Ramos (cell line): ENCODE data around the gene GPATCH2L.

Experiments used
- in situ Hi-C: fragments of 300-500 bp; cut with MboI; formaldehyde crosslinking; loops from one replicate; pipeline ENCODE4 v1.14.3; 2022; ENCODE audit warnings: low sequenced_read_pairs; ENCODE audit not compliant: unreplicated experiment

The GPATCH2L gene

GRCh38 chr14:76135722-76136121 lies 16.0 kb upstream of the GPATCH2L start:
- in situ Hi-C loops: no loop called here

DNA sequence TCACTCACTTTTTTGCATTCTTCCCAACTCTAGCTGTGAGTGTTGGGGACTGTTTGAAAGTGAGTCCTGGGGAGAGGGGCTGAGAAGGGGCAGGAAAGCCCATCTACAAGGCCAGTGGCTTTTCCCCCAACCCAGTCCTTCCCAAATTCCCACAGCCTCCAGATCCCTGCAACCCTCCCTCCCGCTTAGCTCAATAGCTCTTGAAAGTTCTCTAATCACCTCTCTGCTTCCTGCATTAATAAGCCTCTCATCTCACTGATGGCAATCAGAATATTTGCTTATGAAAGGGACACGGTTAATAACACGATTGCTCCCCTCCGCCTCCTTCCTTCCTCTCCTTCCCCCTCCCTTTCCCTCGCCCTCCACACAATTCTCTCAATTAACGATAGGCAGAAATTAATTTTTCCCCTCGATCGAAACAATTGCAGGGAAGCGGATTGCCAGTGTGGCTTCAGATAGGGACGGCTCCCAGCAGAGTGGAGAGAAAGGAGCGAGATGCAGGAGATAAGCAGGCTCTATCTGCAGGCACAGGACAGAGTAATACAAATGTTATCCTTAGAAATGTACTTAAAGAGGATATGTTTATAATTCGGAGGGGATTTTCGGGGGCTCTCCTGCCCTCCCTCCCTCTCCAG lies 15.1 kb upstream of the GPATCH2L start:
- in situ Hi-C loops: no loop called here

- in situ Hi-C loops: no loop called here
Measured at GRCh38 chr14:76138119-76138757, 13.5 kb upstream of the GPATCH2L start.

DNA sequence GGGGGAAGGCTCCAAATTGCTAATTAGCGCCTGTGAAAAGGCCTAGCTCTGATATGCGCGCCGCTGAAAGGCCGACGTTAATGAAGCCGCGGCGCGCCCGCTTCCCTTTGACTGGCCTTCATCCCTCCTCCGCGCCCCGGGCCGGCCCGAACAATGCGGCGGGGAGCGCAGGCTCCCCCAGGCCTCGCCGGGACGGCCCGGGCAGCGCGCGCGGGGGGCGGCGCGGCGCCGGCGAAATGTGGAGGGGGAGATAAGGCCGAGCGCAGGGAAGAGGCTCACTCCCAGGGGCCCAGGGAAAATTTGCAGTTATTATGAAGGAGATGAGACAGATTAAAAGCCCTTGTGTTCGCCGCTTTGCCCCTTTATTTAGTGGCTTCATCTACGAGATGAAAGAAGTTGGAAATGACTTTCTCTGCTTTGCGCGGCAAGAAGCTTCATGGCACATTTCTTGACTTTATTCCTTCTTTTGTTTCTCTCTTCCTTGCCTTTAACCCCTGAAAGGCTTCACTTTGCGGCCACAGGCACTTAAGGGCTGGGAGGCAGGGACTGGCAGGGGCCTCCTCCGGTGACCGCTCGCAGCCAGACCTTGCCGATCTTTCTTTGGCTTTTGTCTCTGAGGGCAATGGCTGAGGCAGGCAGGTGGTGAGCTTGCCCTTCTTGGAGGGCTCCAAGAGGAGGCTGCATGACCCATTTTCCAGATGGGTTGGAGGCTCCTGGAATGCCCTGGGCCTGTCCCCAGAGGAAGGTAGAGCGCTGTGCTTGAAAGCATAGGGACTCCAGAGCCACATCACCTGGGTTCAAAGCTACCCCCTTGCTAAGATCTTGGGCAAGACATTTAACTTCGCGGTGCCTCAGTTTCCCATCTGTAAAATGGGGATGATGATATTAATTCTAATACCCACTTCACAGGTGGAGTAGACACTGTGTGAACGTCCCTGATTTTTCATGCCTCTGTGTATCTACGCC lies 12.7 kb upstream of the GPATCH2L start:
- in situ Hi-C loops: no loop called here

GRCh38 chr14:76143642-76144041 lies 8.1 kb upstream of the GPATCH2L start:
- in situ Hi-C loops: no loop called here

DNA sequence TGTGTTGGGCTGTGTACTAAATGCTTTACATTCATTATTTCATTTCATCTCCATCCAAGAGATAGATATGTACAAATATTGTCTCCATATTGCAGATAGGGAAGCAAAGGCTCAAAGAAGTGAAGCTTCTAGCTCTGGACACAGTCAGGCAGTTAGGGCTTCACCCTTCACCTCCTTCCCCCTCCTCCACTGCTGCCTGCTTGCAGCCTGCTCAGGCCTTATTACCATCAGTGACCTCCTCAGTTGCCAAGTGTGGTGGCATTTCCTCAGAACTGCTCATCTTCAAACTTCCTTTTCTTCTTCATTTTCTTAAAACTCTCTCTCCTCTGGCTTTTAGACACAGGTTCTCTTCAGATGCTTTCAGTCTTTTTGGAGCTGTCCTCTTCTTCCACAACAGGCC lies 4.7 kb upstream of the GPATCH2L start:
- in situ Hi-C loops: no loop called here

DNA sequence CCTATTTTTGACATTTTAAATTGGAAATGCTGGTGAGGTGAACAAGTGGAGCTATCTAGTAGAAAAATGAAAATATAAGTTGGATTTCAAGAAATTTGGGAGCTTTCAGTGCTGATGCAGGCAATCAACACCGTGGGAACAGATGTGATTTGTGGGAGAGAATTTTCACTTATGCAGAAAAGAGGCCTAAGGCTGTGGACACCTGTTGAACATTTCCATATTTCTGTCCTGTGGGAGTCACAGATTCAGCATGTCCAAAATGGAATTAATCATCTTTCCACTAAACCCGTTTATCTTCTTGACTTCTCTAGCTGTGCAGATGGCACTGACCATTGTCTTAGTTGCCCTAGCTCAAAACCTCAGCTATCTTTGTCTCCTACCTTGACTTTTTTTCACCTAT lies 2.5 kb upstream of the GPATCH2L start:
- in situ Hi-C loops: no loop called here

DNA sequence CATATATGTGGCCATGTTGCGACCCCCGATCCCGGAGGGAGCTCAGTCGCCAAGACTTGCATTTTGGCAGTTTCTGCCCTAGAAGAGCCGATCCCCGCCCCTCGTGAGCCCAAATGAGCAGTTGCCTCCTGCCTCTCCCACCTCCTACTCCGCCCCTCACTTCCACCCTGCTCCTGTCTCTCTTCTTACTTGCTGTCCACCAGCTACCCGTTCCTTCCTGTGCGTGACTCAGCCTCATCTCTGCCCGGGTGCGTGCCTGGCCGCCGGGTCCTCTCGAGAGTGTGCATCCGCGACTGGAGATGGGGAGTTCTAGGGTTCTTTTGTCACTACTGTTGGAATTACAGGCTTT lies 585 bp downstream of the GPATCH2L start:
- in situ Hi-C loops: no loop called here

DNA sequence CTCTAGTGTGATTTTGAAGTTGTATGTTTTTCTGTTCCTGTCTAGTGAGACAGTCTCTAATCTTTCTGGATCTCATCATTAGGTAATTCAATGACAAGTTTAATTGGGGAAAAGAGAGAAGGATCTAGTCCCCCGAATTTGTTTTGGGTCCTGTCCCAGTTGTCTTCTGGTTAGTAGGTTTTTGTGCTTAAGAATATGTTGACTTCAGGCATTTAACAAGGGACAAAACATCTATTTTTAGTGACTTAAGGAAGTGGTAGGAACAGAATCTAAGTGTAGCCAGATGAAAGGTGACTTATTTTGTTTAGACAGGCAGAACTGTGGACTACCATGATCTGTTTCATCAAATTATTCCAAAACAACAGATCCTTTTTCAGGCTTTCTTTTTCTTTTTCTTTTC lies 2.2 kb downstream of the GPATCH2L start:
- in situ Hi-C loops: no loop called here

GRCh38 chr14:76154539-76155126 lies 2.9 kb downstream of the GPATCH2L start:
- in situ Hi-C loops: no loop called here

GRCh38 chr14:76163668-76164363 lies 12.1 kb downstream of the GPATCH2L start:
- in situ Hi-C loops: no loop called here

GRCh38 chr14:76168531-76168930 lies 16.8 kb downstream of the GPATCH2L start:
- in situ Hi-C loops: no loop called here

DNA sequence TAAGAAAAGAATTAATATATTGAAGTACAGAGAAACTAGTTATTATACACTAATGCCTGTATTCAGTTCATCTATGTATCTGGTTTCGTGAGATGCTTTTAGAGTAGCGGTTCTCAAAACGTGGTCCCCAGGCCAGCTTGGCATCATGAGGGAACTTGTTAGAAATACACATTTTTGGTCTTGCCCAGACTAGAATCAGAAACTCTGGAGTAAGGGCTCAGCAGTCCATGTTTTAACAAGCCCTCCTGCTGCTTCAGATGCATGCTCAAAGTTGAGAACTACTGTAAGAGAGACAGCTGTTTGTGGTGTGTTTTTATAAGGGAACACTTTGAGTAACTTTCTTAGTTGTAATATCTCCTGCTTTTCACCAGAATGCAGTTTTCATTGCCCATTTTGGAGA lies 18.1 kb downstream of the GPATCH2L start:
- in situ Hi-C loops: no loop called here

GRCh38 chr14:76174982-76175381 lies 23.3 kb downstream of the GPATCH2L start:
- in situ Hi-C loops: no loop called here

GRCh38 chr14:76175942-76176341 lies 24.2 kb downstream of the GPATCH2L start:
- in situ Hi-C loops: no loop called here

DNA sequence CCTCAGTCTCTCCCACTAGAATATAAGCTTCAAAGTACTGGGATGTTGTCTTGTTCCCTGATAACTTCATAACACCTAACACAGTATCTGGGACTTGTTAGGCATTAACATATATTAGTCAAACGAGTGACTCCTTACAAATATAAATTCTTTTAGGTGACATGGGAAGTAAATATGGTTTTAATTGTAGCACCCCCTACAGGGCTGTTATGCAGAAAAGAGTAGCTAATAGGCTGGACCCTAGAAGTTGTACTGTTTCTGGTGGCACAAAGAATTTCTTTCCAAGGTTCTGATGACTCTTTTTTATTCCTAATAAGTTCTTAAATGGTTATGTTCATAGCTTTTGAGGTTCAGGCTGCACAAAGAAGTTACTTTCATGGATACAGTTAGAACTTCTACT lies 29.8 kb downstream of the GPATCH2L start:
- in situ Hi-C loops: no loop called here

DNA sequence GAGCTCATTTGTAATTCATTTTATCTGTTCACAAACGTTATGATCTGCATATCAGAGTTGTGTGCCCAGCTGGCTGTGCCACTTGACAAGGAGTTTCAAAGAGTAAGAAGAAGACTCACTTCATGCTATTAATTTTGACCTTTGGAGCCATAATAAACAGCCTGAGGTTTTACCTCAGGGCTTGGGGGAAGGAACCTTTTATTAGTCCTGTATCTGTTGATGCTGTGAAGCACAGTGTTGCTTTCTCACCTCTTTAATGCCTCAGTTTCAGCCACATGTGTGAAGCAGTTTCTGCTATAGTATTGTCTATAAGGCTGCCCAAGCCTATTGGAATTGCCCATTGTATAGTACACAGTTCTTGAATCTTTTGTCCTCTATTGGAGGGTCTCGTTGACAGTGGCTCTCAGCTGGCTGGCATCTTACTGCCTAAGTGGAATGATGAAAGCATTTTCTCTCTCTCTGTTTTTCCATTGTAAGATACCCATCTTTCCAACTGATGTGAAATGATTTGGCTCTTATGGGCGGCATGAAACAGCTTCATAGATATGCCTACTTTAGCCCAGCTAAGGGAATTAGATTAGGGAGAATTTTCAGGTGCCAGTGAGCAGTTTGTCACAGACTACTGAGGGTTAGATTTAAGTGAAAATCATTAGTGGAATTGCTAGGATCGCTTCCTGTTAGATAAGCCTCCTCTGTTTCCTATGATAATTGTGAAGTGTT lies 34.7 kb downstream of the GPATCH2L start:
- in situ Hi-C loops: no loop called here

DNA sequence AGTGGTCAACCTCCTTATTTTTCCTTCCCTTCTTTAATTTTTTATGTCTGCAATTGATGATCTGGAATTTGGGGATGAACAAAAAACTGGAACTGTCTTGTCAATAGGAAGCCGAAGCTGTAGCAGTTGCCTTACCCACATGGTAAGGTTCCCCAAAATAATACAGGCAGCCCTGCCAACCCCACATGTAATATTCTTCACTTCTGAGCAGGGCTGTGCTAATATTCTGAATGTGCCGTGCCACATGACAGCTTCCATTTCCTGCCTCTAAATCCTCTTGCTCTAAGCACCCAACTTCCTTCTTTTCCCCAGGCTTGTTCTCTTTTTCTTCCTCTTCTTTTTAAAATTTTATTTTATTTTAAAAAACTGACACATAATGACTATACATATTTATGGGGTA lies 39.6 kb downstream of the GPATCH2L start:
- in situ Hi-C loops: no loop called here

DNA sequence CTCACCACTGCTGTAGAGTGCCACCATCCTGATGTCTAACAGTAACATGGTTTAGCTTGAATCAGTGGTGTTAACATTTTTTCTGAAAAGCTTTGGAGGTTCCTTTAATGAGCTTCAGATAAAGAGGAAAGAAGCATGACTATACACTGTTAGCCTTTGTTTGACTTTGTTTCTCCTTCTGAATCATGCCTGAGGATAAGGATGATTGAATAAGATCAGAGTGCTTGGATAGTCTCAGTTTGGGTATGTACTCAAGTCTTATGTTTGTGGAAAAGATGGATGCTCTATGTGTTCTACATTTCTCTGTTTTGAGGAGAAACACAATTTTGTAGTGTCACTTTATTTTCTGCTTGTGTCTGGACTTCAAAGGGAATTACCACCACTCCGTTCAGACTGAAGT lies 42.0 kb downstream of the GPATCH2L start:
- in situ Hi-C loops: no loop called here

DNA sequence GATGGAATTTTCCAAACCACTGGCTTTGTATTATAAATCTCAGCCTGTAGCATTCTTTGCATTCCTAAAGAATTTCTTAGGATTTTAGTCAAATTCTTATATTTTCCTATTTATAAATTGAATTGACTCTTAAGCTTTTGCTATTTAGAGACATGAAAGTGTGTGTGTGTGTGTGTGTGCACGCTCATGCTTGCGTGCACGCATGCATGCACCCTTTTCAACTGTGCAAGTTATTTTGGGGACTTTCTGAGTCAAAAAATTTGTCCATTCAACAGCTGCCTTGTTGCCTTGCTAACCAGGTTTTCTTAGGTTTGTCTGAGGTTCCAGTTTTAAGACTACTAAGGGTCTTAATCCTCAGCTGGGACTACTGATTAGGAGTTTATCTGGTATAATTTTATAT lies 42.6 kb downstream of the GPATCH2L start:
- in situ Hi-C loops: no loop called here
